Activated gamma-delta T cell (primary cell): ENCODE data around the gene RNF213.
"Not testable (repeated sequence)": the region's sequence is repeated elsewhere in the genome, so short reads cannot be mapped to it uniquely, and the experiment has no call there.

ENCODE experiments used
- DNase-seq: peaks from one replicate; lab custom pipeline; 2025; lab: John Stamatoyannopoulos, UW

The RNF213 gene

GRCh38 chr17:80224683-80225082, 36.0 kb upstream of the RNF213 start:
- DNase-seq: no peak

- DNase-seq: no peak
These were observed 35.4 kb upstream of the RNF213 start for GRCh38 chr17:80225230-80225629.

GRCh38 chr17:80227156-80227555, 33.5 kb upstream of the RNF213 start:
- DNase-seq: no peak

- no peak for DNase-seq
These were observed 33.0 kb upstream of the RNF213 start for GRCh38 chr17:80227666-80228065.

GRCh38 chr17:80228477-80228876, 32.2 kb upstream of the RNF213 start:
- DNase-seq: no peak

- no peak for DNase-seq
These were observed 31.6 kb upstream of the RNF213 start for GRCh38 chr17:80229011-80229410.

GRCh38 chr17:80232438-80232837, 28.2 kb upstream of the RNF213 start:
- no peak for DNase-seq

GRCh38 chr17:80233202-80233601, 27.4 kb upstream of the RNF213 start:
- DNase-seq: no peak

- no peak for DNase-seq
These were observed 23.7 kb upstream of the RNF213 start for GRCh38 chr17:80236911-80237310.

GRCh38 chr17:80237386-80237785, 23.3 kb upstream of the RNF213 start:
- DNase-seq: no peak

GRCh38 chr17:80242505-80242904, 18.1 kb upstream of the RNF213 start:
- no peak for DNase-seq

GRCh38 chr17:80243526-80244433, 16.9 kb upstream of the RNF213 start:
- DNase-seq: no peak

- DNase-seq: not testable (repeated sequence)
These were observed 16.2 kb upstream of the RNF213 start for GRCh38 chr17:80244448-80244847.

GRCh38 chr17:80244871-80245509, 15.7 kb upstream of the RNF213 start:
- DNase-seq: no peak

- no peak for DNase-seq
These were observed 14.9 kb upstream of the RNF213 start for GRCh38 chr17:80245566-80246265.

- no peak for DNase-seq
These were observed 14.4 kb upstream of the RNF213 start for GRCh38 chr17:80246266-80246681.

- no peak for DNase-seq
These were observed 13.9 kb upstream of the RNF213 start for GRCh38 chr17:80246726-80247125.

- DNase-seq: no peak
These were observed 13.1 kb upstream of the RNF213 start for GRCh38 chr17:80247561-80247960.

- DNase-seq: no peak
These were observed 12.4 kb upstream of the RNF213 start for GRCh38 chr17:80248001-80248893.

- DNase-seq: no peak
These were observed 11.6 kb upstream of the RNF213 start for GRCh38 chr17:80248894-80249710.

- DNase-seq: no peak
These were observed 8.7 kb upstream of the RNF213 start for GRCh38 chr17:80251966-80252365.
